K562 (cell line): ENCODE data around the gene ERC2. TPM values are rescaled to one million over a fixed set of nuclear protein-coding genes. Genes with fewer than 3 reads are reported as not detected.

Source experiments
- ATAC-seq: fragments of 200-7000 bp; cut with Tn5 transposase; 3 replicates; pipeline ENCODE4 v1.9.1; 2020; ENCODE audit warnings: moderate library complexity
- BruUV-seq: library from RNA; stranded (reverse); fragments of 400-500 nt; replicated peaks from 2 replicates; lab custom pipeline; 2021; lab: Mats Ljungman, UMichigan
- CTCF ChIA-PET: fragments of 300-600 bp; formaldehyde crosslinking; extraction: SDS; loops from one replicate; lab custom pipeline; 2021; ENCODE audit warnings: low intra/inter-chr PET ratio; lab: Yijun Ruan, JAX
- POLR2A ChIA-PET: fragments of 300-600, 350-650 bp; sonication (Branson Sonifier 250); formaldehyde crosslinking; extraction: SDS; loops from one replicate; lab custom pipeline; 2021; ENCODE audit warnings: antibody characterized with exemption, inconsistent platforms; lab: Yijun Ruan, JAX
- DNase-seq, 4 experiments: peaks; one replicate each; pipeline versions ENCODE4 v3.0.0 to v3.0.0-alpha.2; 2011 to 2018; ENCODE audit warnings: low spot score in 3 of 4, mixed read lengths in 3 of 4; ENCODE audit errors: extremely low read depth in 1 of 4
- FAIRE-seq: peaks from 2 replicates; lab custom pipeline; 2011; peaks lifted over from hg19 to GRCh38; lab: Jason Lieb, UNC
- H2AFZ ChIP-seq: 2 replicates; pipeline ENCODE4 v1.6.0; 2011; ENCODE audit warnings: low read depth, low read length, control low read depth, inconsistent platforms
- H3K27ac ChIP-seq: fragments of 200-600 bp; 3 replicates; pipeline ENCODE4 v1.8.0; 2011; ENCODE audit warnings: low read depth, mild to moderate bottlenecking, control low read depth, inconsistent platforms, low read length, moderate library complexity, mixed read lengths; ENCODE audit errors: extremely low read depth
- H3K27me3 ChIP-seq, 2 experiments: fragments of 300-600 bp in 1 of 2; 2 replicates in 1 of 2; 3 replicates in 1 of 2; pipeline versions ENCODE4 v1.6.0 to v1.8.0; 2011; ENCODE audit warnings: inconsistent platforms in 2 of 2, low read length in 2 of 2, mild to moderate bottlenecking in 1 of 2, mixed read lengths in 1 of 2, moderate library complexity in 1 of 2; ENCODE audit not compliant: control insufficient read depth in 2 of 2, insufficient read depth in 2 of 2
- H3K36me3 ChIP-seq: fragments of 300-600 bp; 3 replicates; pipeline ENCODE4 v1.8.0; 2011; ENCODE audit warnings: mild to moderate bottlenecking, low read length, inconsistent platforms; ENCODE audit not compliant: control insufficient read depth, insufficient read depth
- H3K4me1 ChIP-seq, 2 experiments: fragments of 200-600 bp in 1 of 2; replicated peaks in 1 of 2; 2 replicates in 1 of 2; 3 replicates in 1 of 2; pipeline versions ENCODE4 v1.5.1 to v1.8.0; 2011; ENCODE audit warnings: inconsistent platforms in 2 of 2, low read length in 2 of 2, mild to moderate bottlenecking in 1 of 2, mixed read lengths in 1 of 2, moderate library complexity in 1 of 2; ENCODE audit not compliant: control insufficient read depth in 2 of 2, insufficient read depth in 2 of 2
- H3K4me2 ChIP-seq: 2 replicates; pipeline ENCODE4 v1.6.1; 2011; ENCODE audit warnings: low read length, control low read depth, inconsistent platforms, mixed read lengths; ENCODE audit not compliant: insufficient read depth
- H3K4me3 ChIP-seq: fragments of 200-600 bp; sonication (generic), shearing (Covaris generic); 2 replicates; pipeline ENCODE4 v1.5.1; 2016; ENCODE audit warnings: control low read depth, inconsistent platforms
- H3K79me2 ChIP-seq: fragments of 200-600 bp; 3 replicates; pipeline ENCODE4 v1.8.0; 2011; ENCODE audit warnings: low read length, inconsistent platforms; ENCODE audit not compliant: control insufficient read depth, insufficient read depth
- H3K9ac ChIP-seq, 2 experiments: 2 replicates each; pipeline versions ENCODE4 v1.6.0 to v1.6.1; 2011; ENCODE audit warnings: low read depth in 2 of 2, low read length in 2 of 2, control low read depth in 1 of 2, inconsistent platforms in 1 of 2, mild to moderate bottlenecking in 1 of 2, mixed read lengths in 1 of 2; ENCODE audit not compliant: insufficient read depth in 1 of 2
- H3K9me1 ChIP-seq: one replicate; pipeline ENCODE4 v1.6.0; 2011; ENCODE audit warnings: inconsistent platforms, mild to moderate bottlenecking, low read length, moderate library complexity; ENCODE audit not compliant: control insufficient read depth, insufficient read depth
- H3K9me3 ChIP-seq: replicated peaks from 2 replicates; pipeline ENCODE4 v1.5.1; 2011; ENCODE audit warnings: low read depth, low read length, inconsistent platforms; ENCODE audit not compliant: control insufficient read depth, insufficient read depth
- H4K20me1 ChIP-seq: replicated peaks from 2 replicates; pipeline ENCODE4 v1.6.1; 2011; ENCODE audit warnings: low read length, inconsistent platforms, mixed read lengths; ENCODE audit not compliant: control insufficient read depth, insufficient read depth
- MYC ChIP-seq, 2 experiments: fragments of 250-450 bp in 1 of 2; sonication (Bioruptor Pico) in 1 of 2; IDR thresholded peaks; 2 replicates each; pipeline versions ENCODE4 v1.5.1 to v1.6.1; 2012 to 2021; ENCODE audit warnings: low read depth in 2 of 2, borderline replicate concordance in 1 of 2, improper control_type of control experiment in 1 of 2, low read length in 1 of 2, mild to moderate bottlenecking in 1 of 2, moderate library complexity in 1 of 2
- PCBP1 ChIP-seq: fragments of 200-400 bp; formaldehyde crosslinking; IDR thresholded peaks from 2 replicates; pipeline ENCODE4 v1.6.1; 2018; ENCODE audit warnings: mild to moderate bottlenecking, low read depth, low read length; ENCODE audit not compliant: poor library complexity, severe bottlenecking
- POLR2G ChIP-seq: fragments of 200-400 bp; formaldehyde crosslinking; IDR thresholded peaks from 2 replicates; pipeline ENCODE4 v1.6.1; 2017; ENCODE audit warnings: low read depth, mild to moderate bottlenecking, antibody characterized with exemption, low read length, moderate library complexity
- SAP30 ChIP-seq: fragments of 200-600 bp; sonication (generic); IDR thresholded peaks from 2 replicates; pipeline ENCODE4 v1.6.1; 2012; ENCODE audit warnings: borderline replicate concordance, low read depth, mild to moderate bottlenecking, moderate library complexity, low read length, control low read depth, inconsistent platforms; ENCODE audit not compliant: insufficient read depth, poor library complexity, severe bottlenecking
- SIX5 ChIP-seq, 2 experiments: IDR thresholded peaks; 2 replicates each; pipeline ENCODE4 v1.6.1; 2011; ENCODE audit warnings: low read length in 2 of 2, borderline replicate concordance in 1 of 2, low read depth in 1 of 2, mild to moderate bottlenecking in 1 of 2, moderate library complexity in 1 of 2; ENCODE audit not compliant: insufficient read depth in 1 of 2
- SMAD4 ChIP-seq: fragments of 250-450 bp; sonication (Bioruptor Pico); conservative IDR thresholded peaks from 2 replicates; pipeline ENCODE4 v1.8.0; 2021; ENCODE audit warnings: inconsistent platforms, mild to moderate bottlenecking, moderate library complexity
- TCF3 ChIP-seq: sonication (generic); formaldehyde crosslinking; IDR thresholded peaks from 2 replicates; pipeline ENCODE4 v1.4.0; 2020; ENCODE audit warnings: mild to moderate bottlenecking, missing genetic modification reagents
- TOE1 ChIP-seq, 2 experiments: fragments of 450-650 bp in 1 of 2; sonication (generic) in 1 of 2; formaldehyde crosslinking in 1 of 2; IDR thresholded peaks; 2 replicates each; pipeline versions ENCODE4 v1.7.1 to v1.8.0; 2016 to 2022; ENCODE audit warnings: borderline replicate concordance in 2 of 2, mild to moderate bottlenecking in 2 of 2, antibody characterized with exemption in 1 of 2, inconsistent platforms in 1 of 2, low read depth in 1 of 2, missing genetic modification reagents in 1 of 2, moderate library complexity in 1 of 2
- U2AF1 ChIP-seq: fragments of 200-400 bp; formaldehyde crosslinking; optimal IDR thresholded peaks from 2 replicates; pipeline ENCODE3; 2017; ENCODE audit warnings: mild to moderate bottlenecking, low read depth, low read length, moderate library complexity
- WGBS: fragments of 100-300 bp; shearing (Covaris generic); methylation state at CpG from one replicate; pipeline ENCODE4 v1.1.6; 2016; ENCODE audit warnings: low coverage, mixed read lengths; ENCODE audit not compliant: insufficient coverage; ENCODE audit errors: missing lambda C conversion rate; 5-methylcytosine and 5-hydroxymethylcytosine counted together
- in situ Hi-C: fragments of 300-500 bp; cut with MboI; formaldehyde crosslinking; loops from 4 replicates; pipeline ENCODE4 v1.15.0; 2018; ENCODE audit warnings: inconsistent platforms, mixed read lengths
- intact Hi-C: fragments of 100-400 bp; cut with micrococcal nuclease; formaldehyde crosslinking; loops from 2 replicates; pipeline ENCODE4 v1.14.2; 2022
- polyA plus RNA-seq, 8 experiments: library from polyadenylated mRNA; depleted of rRNA in 4 of 8; stranded (reverse) in 5 of 8; unstranded in 3 of 8; fragments of >200 nt; fragmentation: Nextera tagmentation in 2 of 8; fragmentation: Illumina TruSeq in 1 of 8; extraction: Ambion mirVana in 2 of 8; extraction: Trizol in 1 of 8; gene quantifications; 2 replicates each; pipeline versions ENCODE4 v1.2.1 to v1.2.3, GENCODE V29; 2011 to 2014; ENCODE audit warnings: inconsistent platforms in 1 of 8, missing spikeins in 1 of 8
- total RNA-seq, 7 experiments: library from RNA; depleted of rRNA in 6 of 7; stranded (reverse); fragments of >200 nt in 6 of 7; fragmentation: Illumina TruSeq in 2 of 7; extraction: Trizol in 2 of 7; gene quantifications; 2 replicates each; pipeline versions ENCODE4 v1.2.1 to v1.2.3, GENCODE V29; 2011 to 2021; ENCODE audit warnings: low replicate concordance in 1 of 7
- TF ChIP-seq, protein P1 (sequence below): sonication (generic); formaldehyde crosslinking; IDR thresholded peaks from 2 replicates; pipeline ENCODE4 v1.8.0; 2023; ENCODE audit warnings: missing genetic modification reagents, mild to moderate bottlenecking, borderline replicate concordance
- TF ChIP-seq, protein P2 (sequence below): fragments of 450-650 bp; formaldehyde crosslinking; IDR thresholded peaks from 2 replicates; pipeline ENCODE4 v1.4.0; 2020; ENCODE audit warnings: mild to moderate bottlenecking, moderate library complexity
- TF ChIP-seq, protein P3 (sequence below): fragments of 250-450 bp; sonication (Bioruptor Pico); IDR thresholded peaks from 2 replicates; pipeline ENCODE4 v1.8.0; 2021; ENCODE audit warnings: mild to moderate bottlenecking, moderate library complexity

Gene ERC2
- total and polyA plus RNA-seq, 9 of the 15 experiments (the other 6 are each of a cell fraction or from before 2014, with no cell fraction given) = 0.04 to 0.18 (median 0.07) TPM; not detected in 2

DNA sequence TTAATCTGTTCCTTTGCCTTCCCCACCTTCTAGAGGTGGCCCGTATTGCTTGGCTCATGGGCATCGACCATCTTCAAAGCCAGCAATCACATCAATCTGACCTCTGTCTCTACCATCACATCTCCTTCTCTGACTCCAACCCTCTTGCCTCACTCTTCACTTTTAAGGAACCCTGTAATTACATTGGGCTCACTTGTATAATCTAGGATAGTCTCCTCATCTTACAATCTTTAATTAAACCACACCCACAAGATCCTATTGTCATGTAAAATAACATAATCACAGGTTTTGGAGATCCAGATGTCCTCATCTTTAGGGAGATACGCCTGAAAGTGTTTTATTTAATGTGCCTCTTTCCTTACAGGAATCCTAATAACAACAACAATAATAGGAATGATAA lies 234.5 kb downstream of the ERC2 start:
- H3K4me3 ChIP-seq = no peak overlapping the region
- H3K4me2 ChIP-seq = no peak overlapping the region
- in situ Hi-C loops = no loop called here
- WGBS = 0% methylated on average over 3 of the region's 3 CpGs
- no peak overlapping the region for H2AFZ ChIP-seq
- no peak overlapping the region for H3K27ac ChIP-seq
- no peaks in the 10 kb centered on the region for H3K9me3 ChIP-seq
- no peaks in the 10 kb centered on the region for H3K27me3 ChIP-seq
- no peaks in the 10 kb centered on the region for H3K4me1 ChIP-seq
- H3K9me1 ChIP-seq = no peaks in the 10 kb centered on the region
- H4K20me1 ChIP-seq = no peaks in the 10 kb centered on the region
- H3K36me3 ChIP-seq = no peaks in the 10 kb centered on the region
- no peak overlapping the region for H3K9ac ChIP-seq
- DNase-seq = no peak
- intact Hi-C loops = no loop called here
- ATAC-seq = no peak
- ChIA-PET POLR2A (interaction anchor here (0.7 kb wide), 1 partner anchor 607 kb away, joined by 3 read pairs; no protein-coding TSS in a partner anchor), CTCF (no interaction called here)
- no peak for FAIRE-seq
- BruUV-seq = no TSS peak
- no peaks in the 10 kb centered on the region for H3K79me2 ChIP-seq
- no peak for TF ChIP-seq TOE1 (IDR thresholded peaks at IDR 0.05; ENCODE audit: borderline replicate concordance)
- no peak for TF ChIP-seq TOE1 (CRISPR knock-in tag; IDR thresholded peaks at IDR 0.05; ENCODE audit: borderline replicate concordance, low read depth)
- TF ChIP-seq SIX5 (IDR thresholded peaks at IDR 0.05; ENCODE audit: borderline replicate concordance in 1 of 2, insufficient read depth in 1 of 2, low read depth in 1 of 2, low read length in 2 of 2) = no peak
- no peak for TF ChIP-seq SAP30
- no peak for TF ChIP-seq POLR2G
- TF ChIP-seq, protein P1, sequence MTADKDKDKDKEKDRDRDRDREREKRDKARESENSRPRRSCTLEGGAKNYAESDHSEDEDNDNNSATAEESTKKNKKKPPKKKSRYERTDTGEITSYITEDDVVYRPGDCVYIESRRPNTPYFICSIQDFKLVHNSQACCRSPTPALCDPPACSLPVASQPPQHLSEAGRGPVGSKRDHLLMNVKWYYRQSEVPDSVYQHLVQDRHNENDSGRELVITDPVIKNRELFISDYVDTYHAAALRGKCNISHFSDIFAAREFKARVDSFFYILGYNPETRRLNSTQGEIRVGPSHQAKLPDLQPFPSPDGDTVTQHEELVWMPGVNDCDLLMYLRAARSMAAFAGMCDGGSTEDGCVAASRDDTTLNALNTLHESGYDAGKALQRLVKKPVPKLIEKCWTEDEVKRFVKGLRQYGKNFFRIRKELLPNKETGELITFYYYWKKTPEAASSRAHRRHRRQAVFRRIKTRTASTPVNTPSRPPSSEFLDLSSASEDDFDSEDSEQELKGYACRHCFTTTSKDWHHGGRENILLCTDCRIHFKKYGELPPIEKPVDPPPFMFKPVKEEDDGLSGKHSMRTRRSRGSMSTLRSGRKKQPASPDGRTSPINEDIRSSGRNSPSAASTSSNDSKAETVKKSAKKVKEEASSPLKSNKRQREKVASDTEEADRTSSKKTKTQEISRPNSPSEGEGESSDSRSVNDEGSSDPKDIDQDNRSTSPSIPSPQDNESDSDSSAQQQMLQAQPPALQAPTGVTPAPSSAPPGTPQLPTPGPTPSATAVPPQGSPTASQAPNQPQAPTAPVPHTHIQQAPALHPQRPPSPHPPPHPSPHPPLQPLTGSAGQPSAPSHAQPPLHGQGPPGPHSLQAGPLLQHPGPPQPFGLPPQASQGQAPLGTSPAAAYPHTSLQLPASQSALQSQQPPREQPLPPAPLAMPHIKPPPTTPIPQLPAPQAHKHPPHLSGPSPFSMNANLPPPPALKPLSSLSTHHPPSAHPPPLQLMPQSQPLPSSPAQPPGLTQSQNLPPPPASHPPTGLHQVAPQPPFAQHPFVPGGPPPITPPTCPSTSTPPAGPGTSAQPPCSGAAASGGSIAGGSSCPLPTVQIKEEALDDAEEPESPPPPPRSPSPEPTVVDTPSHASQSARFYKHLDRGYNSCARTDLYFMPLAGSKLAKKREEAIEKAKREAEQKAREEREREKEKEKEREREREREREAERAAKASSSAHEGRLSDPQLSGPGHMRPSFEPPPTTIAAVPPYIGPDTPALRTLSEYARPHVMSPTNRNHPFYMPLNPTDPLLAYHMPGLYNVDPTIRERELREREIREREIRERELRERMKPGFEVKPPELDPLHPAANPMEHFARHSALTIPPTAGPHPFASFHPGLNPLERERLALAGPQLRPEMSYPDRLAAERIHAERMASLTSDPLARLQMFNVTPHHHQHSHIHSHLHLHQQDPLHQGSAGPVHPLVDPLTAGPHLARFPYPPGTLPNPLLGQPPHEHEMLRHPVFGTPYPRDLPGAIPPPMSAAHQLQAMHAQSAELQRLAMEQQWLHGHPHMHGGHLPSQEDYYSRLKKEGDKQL = no peak
- no peak for TF ChIP-seq TCF3
- no peak for TF ChIP-seq SMAD4 (CRISPR knock-in tag)
- no peak for TF ChIP-seq PCBP1
- TF ChIP-seq U2AF1 = no peak
- TF ChIP-seq, protein P2, sequence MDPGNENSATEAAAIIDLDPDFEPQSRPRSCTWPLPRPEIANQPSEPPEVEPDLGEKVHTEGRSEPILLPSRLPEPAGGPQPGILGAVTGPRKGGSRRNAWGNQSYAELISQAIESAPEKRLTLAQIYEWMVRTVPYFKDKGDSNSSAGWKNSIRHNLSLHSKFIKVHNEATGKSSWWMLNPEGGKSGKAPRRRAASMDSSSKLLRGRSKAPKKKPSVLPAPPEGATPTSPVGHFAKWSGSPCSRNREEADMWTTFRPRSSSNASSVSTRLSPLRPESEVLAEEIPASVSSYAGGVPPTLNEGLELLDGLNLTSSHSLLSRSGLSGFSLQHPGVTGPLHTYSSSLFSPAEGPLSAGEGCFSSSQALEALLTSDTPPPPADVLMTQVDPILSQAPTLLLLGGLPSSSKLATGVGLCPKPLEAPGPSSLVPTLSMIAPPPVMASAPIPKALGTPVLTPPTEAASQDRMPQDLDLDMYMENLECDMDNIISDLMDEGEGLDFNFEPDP (CRISPR knock-in tag) = no peak
- no peak for TF ChIP-seq MYC (IDR thresholded peaks at IDR 0.05; ENCODE audit: low read depth, low read length)
- no peak for TF ChIP-seq MYC (CRISPR knock-in tag; IDR thresholded peaks at IDR 0.05; ENCODE audit: borderline replicate concordance, low read depth)
- TF ChIP-seq, protein P3, sequence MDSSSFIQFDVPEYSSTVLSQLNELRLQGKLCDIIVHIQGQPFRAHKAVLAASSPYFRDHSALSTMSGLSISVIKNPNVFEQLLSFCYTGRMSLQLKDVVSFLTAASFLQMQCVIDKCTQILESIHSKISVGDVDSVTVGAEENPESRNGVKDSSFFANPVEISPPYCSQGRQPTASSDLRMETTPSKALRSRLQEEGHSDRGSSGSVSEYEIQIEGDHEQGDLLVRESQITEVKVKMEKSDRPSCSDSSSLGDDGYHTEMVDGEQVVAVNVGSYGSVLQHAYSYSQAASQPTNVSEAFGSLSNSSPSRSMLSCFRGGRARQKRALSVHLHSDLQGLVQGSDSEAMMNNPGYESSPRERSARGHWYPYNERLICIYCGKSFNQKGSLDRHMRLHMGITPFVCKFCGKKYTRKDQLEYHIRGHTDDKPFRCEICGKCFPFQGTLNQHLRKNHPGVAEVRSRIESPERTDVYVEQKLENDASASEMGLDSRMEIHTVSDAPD (CRISPR knock-in tag) = no peak
